Prostate gland (tissue), 2 donors: ENCODE results near the gene ACTN1.

Experiments used
- POLR2AphosphoS5 ChIP-seq: sonication (generic); formaldehyde crosslinking; IDR thresholded peaks from one replicate; pipeline ENCODE4 v1.6.1; 2017; ENCODE audit warnings: antibody characterized with exemption
- TF ChIP-seq, protein P1 (sequence below), 4 experiments: fragments of 200-600 bp in 2 of 4; fragments of 450-650 bp in 2 of 4; sonication (generic) in 2 of 4; IDR thresholded peaks; 1 replicate in 3 of 4; 2 replicates in 1 of 4; pipeline ENCODE4 v1.5.1; 2016 to 2019; ENCODE audit warnings: antibody characterized with exemption in 4 of 4, mild to moderate bottlenecking in 2 of 4, moderate library complexity in 2 of 4

DNA sequence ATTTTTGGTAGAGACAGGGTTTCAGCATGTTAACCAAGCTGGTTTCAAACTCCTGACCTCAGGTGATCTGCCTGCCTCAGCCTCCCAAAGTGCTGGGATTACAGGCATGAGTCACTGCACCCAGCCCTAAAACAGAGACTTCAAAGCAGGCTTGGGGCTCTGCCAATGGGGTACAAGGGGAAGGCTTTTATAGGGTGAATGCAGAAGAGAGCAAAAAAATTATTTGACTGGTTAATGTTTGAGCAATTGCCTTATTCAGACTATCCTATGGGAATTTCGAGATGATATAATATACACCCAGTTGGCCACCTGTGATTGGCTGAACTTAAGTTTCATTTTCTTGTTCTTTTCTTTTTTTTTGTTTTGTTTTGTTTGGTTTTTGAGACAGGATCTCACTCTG is 31.5 kb upstream of the ACTN1 start:
- TF ChIP-seq, protein P1, sequence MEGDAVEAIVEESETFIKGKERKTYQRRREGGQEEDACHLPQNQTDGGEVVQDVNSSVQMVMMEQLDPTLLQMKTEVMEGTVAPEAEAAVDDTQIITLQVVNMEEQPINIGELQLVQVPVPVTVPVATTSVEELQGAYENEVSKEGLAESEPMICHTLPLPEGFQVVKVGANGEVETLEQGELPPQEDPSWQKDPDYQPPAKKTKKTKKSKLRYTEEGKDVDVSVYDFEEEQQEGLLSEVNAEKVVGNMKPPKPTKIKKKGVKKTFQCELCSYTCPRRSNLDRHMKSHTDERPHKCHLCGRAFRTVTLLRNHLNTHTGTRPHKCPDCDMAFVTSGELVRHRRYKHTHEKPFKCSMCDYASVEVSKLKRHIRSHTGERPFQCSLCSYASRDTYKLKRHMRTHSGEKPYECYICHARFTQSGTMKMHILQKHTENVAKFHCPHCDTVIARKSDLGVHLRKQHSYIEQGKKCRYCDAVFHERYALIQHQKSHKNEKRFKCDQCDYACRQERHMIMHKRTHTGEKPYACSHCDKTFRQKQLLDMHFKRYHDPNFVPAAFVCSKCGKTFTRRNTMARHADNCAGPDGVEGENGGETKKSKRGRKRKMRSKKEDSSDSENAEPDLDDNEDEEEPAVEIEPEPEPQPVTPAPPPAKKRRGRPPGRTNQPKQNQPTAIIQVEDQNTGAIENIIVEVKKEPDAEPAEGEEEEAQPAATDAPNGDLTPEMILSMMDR (IDR thresholded peaks at IDR 0.05): no peak
- no peak for TF ChIP-seq POLR2AphosphoS5
